Activated T-helper 1 cell treated with anti-CD3 and anti-CD28 coated beads, Interleukin-2, amount 50 U/mL, for 16 hours (primary cell): ENCODE measurements around the gene DHX16.
"Not testable (repeated sequence)": the region's sequence is repeated elsewhere in the genome, so short reads cannot be mapped to it uniquely, and the experiment has no call there.

Source experiments
- DNase-seq, 2 donors: peaks; one replicate each; pipeline ENCODE4 v3.0.0-alpha.2; 2020; ENCODE audit warnings: low read depth in 1 of 2, low spot score in 1 of 2

The DHX16 gene

DNA sequence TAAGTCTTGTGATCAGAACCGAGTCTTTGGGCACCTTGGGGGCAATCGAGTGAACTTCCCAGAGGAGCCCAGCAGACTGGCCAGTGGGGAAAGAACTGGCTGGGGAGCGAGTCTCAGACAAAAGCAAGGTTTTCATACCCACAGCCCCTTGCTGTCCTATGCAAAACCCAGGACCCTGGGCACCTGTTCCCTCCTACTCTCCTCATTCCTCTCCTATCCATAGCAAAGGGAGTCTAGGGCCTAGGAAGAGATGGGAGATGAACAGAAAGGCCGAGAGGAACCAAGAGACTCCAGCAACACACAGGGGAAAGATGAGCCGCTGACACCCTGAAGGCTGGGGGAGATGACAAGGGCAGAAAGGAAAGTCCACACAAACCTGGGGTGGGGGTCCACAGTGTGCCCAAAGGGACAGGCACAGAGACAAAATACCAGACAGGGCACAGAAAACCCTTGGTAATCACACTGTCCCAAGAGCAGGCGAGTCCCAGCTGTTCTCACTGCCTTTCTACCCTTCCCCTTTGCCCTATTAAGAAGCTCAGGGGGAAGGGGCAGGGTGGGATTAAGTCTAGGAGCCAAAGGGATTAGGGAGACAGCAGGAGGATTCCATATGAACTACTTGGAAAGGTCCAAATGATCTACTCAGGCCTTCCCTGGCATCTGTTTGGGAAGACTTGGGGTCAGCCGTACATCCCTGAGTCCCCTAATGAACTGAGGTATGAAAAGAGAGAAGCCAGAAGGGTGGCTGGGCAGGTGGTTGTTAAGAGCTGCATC, 7.1 kb upstream of the DHX16 start:
- DNase-seq = no peak

DNA sequence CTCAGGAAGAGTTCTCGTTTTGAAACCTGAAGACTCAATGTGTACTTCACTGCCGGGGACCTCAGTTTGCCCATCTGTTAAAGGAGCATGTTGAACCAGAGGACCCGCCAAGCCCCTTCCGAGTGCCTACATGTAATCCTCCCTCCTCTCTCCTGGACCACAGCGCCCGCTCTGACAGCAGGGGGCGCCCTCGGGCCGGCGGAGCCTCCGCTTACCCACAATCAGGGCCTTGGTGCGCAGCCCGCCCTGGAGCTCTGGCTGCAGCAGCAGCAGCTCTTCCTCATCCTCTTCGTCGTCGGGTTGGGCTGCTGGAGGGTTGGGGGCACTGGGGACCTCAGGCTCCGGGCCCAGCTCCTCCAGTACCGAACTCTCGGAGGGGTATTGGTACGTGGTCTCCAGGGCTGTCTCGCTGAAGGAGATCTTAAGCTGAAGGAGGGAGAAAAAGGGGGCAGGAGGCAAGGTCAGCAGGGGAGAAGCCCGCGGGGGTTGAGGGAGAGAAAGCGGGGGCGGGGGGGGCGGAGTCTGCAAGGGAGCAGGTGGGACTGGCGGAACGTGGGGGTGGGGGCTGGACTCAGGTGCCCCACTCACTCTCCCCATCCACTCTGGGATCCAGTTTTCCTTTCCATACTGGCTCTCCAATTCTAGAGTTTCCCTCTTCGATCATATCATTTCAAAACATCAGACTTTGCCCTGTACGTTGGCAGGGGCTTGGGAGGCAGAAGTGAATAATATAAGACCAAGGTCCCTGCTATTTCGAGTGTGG, 6.3 kb upstream of the DHX16 start:
- DNase-seq = peak; percentile 90 to 93

DNA sequence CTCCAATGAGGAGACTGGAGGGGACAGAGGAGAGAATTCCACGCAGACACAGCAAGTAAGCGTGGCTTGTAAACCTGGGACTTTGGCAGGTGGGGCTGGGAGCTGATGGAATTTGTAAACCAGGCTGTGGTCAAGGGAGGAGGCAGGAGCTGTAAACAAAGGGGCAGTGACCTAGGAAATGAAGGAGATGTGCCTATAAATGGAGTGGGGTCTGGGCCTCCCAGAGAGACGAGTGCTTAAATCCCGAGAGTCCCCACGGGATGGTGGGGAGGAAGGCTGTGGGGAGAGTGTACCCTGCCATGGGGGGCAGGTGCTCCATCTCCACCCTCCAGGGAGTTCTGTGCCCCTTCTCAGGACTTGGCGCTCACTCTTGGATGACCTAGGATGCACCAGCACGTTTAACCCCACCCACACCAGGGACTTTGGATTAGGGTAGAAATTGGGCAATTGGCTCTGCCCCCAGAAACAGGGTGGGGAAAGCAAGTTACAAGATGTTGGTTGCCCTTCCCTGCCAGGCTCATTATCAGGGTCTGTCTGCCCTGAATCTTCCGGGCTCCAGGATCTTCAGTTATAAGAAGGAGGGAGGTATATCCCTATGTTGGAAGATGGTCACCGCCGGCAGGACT, 4.0 kb upstream of the DHX16 start:
- DNase-seq = no peak

DNA sequence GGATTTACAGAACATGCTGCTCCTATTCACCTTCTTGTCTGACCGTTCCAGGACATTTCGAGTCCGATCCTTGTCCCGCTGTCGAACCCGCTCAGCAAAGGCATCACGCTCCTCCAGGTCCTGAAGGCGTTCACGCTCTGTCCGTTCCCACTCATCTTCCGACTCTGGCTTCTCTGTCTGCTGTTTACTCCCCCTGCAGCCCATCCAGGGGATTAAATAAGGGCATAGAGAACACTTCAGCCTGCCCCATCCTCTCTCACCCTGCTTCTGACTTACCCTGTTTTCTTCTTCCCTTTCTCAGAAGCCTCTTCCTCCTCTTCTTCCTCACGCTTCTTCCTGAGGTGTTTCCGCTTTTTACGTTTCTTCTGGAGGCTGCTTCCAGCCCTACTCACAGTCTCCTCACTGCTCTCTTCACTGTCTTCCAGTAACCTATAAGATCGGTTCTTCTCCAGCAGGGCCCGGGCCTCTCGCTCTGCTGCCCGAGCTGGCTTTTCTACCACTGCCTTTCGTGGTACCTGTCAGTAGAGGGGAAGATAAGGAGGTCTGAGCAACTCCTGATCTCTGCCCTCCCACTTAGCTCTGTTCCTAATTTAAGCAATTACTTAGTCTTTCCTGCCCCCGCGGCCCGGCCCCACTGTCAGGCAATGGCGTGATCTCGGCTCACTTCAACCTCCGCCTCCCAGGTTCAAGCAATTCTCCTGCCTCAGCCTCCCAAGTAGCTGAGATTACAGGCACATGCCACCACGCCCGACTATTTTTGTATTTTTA, 1.9 kb downstream of the DHX16 start:
- no peak for DNase-seq

DNA sequence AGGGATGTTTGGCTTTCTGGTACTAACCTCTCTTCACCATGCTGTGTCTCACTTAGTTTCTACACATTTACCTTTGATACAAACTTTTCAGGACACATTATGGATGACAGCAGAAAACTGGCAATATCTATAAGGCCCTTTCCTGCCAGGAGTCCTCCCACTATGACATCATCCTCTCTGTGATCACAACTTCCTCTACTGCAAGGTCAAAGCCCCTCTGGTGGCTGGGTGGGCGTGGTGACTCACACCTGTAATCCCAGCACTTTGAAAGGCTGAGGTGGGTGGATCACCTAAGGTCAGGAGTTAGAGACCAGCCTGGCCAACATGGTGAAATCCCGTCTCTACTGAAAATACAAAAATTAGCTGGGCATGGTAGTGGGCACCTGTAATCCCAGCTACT, 6.5 kb downstream of the DHX16 start:
- not testable (repeated sequence) for DNase-seq

DNA sequence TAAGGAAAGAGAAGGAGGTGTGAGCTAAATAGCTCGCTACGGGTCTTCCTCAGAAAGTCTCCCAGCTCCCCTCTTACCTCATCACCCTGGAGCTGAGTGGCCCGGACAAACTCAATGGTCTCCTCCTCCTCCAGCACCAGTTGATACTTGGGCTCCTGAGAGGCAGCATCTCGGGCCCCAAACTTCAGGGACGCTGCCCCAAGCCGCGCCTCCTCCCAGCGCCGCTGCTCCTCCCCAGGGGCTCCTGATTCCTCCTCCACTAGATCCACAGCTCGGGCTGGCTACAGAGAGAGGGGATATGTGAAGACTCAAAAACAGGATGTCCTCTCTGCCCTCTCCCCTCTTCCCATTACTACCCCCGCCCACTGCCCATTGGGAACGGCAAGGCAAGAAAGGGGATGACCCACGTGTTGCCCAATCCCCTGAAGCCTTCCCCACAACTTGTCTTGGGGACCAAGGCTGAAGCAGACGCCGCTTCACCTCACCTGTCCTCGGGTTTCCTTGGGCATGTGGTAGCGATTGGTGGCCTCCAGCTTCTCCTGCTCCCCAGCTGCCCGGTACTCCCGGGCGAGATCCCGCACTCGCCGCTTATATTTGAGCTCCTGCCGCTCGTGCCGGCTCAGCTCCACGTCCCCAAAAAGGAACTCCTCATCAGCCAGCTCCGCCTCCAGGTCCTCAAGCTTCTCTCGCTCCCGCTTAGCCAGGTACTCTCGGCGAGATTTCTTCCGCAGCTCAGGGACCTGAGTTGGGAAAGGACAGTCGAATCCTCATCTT, 7.6 kb downstream of the DHX16 start:
- no peak for DNase-seq

DNA sequence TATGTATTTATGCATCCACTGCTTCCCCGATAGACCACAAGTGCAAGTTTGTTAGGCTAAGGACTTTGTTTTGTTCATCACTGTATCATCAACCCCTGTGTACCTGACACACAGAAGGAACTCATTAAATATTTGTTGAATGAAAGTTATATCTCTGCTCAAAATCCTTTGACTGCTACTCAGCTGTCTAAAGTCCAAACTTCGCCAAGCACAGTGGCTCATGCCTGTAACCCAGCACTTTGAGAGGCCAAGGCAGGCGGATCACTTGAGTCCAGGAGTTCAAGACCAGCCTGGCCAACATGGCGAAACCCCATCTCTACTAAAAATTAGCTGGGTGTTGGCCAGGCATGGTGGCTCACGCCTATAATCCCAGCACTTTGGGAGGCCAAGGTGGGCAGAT, 14.9 kb downstream of the DHX16 start:
- not testable (repeated sequence) for DNase-seq

DNA sequence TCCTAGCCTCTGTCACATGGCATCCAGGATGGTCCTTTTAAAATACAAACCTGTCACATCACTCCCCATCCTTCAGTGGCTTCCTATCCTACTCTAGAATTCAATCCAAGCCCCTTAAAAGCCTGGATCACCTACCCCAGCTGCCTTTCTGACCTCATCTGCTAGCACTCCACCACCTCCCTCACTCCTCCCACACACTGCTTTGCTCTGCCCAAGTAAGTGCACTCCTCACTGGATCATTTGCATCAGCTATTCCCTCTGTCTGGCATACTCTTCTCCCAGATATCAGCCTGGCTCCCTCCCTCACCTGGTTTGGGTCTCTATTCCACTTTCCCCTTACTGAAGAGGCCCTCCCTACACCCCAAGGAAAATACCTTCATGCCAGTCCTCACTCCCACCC, 15.4 kb downstream of the DHX16 start:
- no peak for DNase-seq

DNA sequence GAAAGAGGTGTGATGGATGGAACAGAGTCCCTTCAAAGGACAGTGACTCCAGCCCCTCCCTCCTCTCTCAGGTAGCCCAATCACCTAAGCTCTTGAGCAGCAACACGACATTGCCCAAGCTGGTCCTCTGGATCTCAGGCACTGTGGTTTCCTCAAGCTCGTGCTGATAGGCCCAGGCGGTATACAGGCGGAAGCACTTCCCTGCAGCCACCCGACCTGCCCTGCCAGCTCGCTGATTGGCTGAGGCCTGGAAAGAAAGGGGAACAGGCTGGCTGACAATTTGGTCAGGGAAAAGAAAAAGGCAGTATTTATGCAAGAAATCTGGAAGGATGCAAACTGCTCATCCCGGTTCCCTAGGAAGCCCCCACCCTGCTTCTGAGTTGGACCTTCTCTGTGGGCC, 16.3 kb downstream of the DHX16 start:
- no peak for DNase-seq

DNA sequence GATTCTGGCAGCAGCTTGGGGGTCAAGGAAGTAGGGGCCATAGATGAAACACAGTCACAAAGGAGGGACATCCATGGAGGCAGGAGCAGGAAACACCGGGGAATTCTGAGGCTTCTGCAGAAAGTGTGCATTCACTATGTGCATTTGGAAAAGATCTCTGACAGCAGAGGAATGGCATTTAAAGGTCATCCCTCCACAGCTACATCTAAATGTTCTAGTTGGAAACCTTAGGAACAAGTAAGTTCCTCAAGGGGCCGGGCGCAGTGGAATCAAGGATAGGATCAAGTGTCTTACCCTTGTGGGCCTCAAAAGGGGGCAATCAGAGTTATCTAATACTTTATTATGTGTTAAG, 17.1 kb downstream of the DHX16 start:
- no peak for DNase-seq

DNA sequence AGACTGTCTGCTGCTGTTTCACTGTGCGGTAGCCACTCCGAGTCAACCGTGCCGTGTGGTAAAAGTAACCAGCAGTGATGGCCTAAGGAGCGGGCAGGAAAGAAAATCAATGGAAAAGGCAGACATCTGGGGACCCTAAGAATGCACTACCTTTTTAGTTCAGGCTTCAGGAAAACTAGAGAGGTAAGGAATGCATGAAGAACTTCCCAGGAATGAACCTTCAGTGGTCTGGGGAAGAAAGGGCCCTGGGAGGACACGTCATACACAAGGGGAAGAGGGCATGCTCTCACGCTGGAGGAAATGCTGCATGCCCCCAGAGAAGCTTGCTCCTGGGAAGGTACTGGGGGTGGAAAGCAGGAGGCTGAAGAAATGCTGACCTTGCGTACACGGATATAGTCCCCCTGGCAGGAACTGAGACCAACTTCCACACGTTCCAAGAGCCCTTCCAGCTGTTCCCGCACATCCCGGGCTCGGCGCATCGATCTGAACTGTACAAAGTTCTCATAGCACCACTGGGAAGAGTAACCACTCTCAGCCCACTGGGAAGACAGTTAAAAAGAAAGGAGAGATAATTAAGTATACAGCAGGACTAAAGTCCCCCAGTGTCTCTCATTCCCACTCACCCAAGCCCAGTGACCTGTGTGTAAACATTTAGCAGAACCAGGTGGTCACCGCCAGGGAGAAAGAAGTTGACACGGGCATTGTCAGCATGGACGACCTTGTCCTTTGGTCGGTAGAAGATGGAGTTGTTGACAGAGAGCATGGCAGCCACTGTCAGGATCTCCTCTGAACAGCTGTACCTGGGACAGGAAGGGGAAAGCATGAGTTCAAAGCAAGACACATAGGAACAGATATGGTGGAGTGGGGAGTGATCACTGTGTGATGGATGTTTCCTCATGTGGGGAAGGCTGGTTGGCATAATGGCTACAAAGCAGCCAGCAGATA, 17.7 kb downstream of the DHX16 start:
- DNase-seq = no peak

DNA sequence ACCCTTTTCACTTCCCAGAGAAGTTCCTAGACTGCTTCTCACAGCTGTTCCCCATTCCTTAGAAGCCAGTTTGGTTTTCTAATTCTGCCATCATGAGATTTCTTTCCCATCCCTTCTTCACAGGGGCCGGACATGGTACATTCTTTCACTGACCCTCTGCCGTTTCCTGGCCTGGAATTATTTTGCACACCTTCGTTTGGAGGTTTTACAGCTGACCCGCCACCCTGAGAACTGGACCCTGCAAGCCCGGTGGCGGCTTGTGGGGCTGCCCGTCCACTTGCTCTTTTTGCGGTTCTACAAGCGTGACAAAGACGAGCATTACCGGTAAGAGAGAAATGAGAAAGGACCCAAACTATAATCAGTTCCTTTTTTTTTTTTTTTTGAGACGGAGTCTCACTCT, 21.7 kb downstream of the DHX16 start:
- DNase-seq = no peak

DNA sequence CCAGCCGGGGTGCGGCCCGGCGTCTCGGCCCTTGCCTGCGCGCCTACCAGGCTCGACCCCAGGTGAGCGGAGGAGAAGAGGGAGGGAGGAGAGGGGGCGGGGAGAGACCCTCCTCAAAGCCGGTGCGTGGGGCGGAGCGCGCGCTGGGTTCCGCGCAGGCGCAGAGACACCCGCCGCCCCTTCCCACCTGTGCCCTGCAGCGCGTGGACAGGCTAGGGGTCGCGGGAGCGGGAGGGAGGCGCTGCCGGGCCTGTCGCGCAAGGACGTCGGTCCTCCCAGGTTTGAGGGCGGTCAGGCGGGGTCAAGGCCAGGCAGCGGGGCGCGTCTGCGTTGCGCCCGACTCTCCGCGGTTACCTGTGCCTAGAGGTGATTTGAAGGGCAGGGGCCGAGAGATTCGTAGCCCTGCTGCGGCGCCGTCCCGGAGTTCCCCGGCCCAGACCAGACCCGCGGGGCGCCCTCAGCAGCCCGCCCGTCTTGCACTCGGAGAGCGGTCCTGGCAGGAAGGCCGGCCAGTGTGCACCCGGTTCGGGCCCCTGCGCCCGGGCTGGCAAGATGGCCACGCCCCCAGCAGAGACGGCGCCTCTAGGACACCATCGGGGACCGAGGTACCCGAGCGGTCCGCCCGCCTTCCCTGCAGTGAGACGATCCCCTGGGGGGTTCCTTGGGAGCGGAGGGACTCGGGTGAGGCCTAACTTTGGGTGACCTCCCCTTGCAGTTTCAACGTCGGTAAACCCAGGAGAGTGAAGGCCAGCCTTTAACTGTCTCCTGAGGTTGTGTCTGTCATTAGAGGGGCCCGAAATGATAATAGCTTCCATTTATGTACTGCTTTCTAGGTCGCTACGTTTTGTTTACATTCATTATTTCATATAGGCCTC, 25.3 kb downstream of the DHX16 start:
- DNase-seq = peak; percentile 44 to 64

DNA sequence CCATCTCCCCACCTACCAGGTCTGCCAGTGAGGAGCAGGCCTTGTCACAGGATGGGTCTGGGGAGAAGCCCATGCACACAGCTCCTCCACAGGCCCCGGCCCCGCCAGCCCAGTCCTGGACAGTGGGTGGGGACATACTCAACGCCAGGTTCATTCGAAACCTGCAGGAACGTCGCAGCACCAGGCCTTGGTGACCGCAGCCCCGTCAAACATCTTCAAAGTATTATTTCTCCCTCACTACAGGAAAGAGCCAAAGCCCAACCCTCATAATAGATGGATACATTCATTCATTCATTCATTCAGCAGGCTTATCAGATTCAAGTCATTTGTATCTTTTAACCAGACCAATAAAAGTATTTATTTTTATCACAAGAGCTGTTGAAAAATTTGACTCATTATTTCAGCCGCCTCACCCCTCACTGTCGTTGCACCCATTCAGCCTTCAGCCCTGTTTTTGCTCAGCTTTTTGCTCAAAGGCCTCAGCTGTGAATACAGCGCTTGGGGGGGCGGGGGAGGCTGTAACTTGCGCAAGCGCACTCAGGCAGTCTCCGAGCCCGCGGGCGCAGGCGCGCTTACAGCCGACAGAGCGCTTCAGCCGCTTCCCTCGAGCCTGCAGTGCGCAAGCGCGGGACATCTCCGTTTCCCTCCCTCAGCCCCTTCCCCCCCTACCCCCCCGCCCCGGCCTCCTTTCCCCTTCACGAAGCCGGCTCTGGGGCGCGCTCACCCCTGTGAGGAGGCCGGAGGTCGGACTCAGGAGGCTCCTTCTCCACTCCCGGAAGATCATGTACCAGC, 26.2 kb downstream of the DHX16 start, which contains the start of gene C6orf136:
Gene C6orf136 (plus strand): TSS at position 684 of the 792 bp plus-strand sequence. CDS start 99 bp downstream, at position 783.
- peak; percentile 83 to 91 for DNase-seq

DNA sequence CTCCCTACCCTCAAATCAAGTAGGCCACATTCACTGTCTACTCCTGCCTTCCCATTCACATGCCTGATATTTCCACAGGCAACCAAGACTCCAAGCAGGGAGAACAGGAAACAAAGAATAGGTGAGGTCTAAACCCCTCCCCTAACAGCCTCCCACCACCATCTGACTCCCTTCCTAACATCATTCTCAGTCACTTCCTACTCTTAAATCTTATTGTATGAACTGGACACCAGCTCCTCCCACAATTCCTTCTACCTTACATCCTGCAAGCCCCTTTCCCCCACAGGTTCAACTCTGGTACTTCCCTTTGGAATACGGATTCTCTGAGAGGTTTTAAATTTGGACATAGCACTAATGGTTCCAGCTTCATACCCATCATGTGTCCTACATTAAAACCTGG, 26.8 kb downstream of the DHX16 start:
- DNase-seq = no peak

DNA sequence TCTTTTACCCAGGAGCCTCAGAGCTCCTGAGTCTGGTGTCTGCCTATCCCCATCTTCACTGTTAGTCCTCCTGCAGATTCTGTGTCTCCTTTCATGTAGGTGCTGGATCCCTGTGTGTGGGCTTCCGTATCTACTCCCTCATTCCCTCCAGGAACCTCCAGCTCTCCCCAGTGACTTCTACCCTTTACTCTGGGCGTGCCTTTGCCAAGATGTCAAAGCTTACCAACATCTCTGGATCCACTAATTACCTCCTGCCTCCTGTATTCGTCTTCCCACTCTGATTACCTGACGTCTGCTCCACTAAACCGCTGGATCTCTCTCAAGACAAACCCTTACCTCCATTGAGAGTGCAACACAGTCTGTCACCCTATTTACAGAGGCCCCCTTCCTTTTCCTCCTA, 28.0 kb downstream of the DHX16 start:
- DNase-seq = no peak

DNA sequence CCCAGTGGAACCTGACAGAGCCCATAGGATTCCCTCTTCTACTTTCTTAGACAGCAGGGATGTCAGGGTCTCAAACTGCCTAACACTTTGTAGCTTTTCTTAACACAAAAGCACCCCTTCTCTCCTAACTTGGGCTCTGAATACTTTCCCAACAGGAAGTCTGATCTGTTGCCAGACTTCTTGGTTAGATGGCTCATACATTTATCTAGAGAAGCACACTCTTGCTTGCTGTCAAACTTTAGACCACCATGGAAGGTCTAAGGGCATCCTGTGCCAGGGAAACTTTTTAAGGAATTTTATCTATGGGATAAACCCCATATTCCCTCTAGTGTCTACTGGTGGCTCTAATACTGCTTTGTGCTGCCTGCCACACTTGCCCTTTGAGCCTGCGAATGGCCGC, 29.1 kb downstream of the DHX16 start:
- DNase-seq = no peak

DNA sequence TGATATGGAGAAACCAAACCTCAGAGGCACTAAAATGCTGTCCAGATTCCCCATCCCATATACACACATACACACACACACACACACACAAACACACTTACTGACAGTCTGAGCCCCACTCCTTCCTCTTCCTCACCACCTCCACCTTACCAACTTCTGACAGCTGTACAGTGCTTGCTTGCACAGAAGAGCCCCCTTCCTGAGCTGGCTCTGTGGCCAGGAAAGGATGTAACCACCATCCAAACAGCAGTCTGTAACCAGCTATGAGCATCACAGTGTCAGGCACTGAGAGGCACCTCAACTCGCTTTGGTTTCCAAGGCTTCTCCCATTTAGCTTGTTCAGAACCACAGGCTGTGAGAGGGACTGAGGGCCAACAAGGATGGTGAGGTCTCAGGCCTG, 31.8 kb downstream of the DHX16 start:
- DNase-seq = no peak
